Measurements from ENCODE around the gene TRIM49D1. TPM values are rescaled to one million over a fixed set of nuclear protein-coding genes. Genes with fewer than 3 reads are reported as not detected.
"Not testable (repeated sequence)": the region's sequence is repeated elsewhere in the genome, so short reads cannot be mapped to it uniquely, and the experiment has no call there.

TRIM49D1 gene
- not detected for total RNA-seq

DNA sequence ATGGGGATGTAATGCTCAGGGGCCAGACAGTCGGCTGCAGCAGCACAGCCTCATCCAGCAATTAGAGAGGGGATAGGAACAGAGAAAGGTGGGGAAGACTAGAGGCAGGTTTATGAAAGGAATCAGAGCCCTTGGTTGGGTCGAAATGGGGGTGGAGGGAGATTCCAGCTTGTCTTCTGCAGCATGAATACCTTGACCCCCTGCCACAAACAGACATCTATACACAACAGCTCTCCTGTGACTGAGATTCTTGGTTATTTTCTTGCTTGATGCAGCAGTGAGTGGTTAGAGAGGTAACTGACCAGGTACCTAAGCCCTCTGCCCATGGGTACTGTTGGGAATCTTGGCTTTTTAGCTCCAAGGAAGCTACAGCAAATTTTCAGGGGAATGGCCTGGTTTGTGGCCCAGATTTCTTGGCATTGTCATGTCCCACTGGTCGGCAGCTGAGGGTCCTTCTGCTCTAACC, at the start of gene TRIM49D1:
Gene TRIM49D1 (minus strand): TSS at position 51 of the 466 bp plus-strand sequence. CDS start 4,535 bp downstream, outside the sequence.
- DNase-seq (ENCODE audit: low spot score in 2 of 2) (no peak), ATAC-seq (no peak)
- Mint-ChIP-seq H3K36me3 (no peaks in the 10 kb centered on the region), H3K27ac (no peak within 1 kb of the TSS), H3K9me3 (no peaks in the 10 kb centered on the region)

GRCh38 chr11:89965737-89966136, 43.7 kb upstream of the TRIM49D1 start, which contains the start of gene TRIM64:
Gene TRIM64 (plus strand): TSS chr11:89966037. CDS start chr11:89968504, 2,467 bp downstream.
- not testable (repeated sequence) for ATAC-seq; H3K27ac Mint-ChIP-seq; H3K36me3 Mint-ChIP-seq; DNase-seq (ENCODE audit: low spot score in 2 of 2); H3K9me3 Mint-ChIP-seq

DNA sequence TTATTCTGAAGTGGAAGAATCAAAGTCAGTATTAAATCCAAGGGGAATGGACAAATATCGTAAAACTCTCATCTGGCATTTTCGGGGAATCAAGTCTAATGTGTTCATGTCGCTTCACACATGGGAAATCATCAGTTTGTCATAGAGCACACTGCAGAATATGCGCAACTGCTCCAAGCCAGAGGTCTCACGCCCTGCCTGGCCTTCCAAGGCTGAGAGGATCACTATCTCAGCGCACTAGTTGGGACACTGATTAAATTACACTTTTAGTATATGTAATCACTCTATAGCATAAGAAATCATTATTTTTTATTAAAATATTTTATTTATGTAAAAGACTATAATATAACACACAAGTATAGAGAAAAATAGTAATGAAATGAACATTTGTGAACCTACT, 38.8 kb upstream of the TRIM49D1 start:
- not testable (repeated sequence) for H3K27ac Mint-ChIP-seq; ATAC-seq; DNase-seq (ENCODE audit: low spot score in 2 of 2); H3K36me3 Mint-ChIP-seq; H3K9me3 Mint-ChIP-seq

- not testable (repeated sequence) for ATAC-seq; H3K27ac Mint-ChIP-seq; DNase-seq (ENCODE audit: low spot score in 2 of 2); H3K9me3 Mint-ChIP-seq; H3K36me3 Mint-ChIP-seq
Observed at GRCh38 chr11:89923764-89924163, 1.7 kb upstream of the TRIM49D1 start, which contains the start of gene TRIM49D2. Gene TRIM49D2 (plus strand): TSS chr11:89924064. CDS start chr11:89926762, 2,698 bp downstream.

DNA sequence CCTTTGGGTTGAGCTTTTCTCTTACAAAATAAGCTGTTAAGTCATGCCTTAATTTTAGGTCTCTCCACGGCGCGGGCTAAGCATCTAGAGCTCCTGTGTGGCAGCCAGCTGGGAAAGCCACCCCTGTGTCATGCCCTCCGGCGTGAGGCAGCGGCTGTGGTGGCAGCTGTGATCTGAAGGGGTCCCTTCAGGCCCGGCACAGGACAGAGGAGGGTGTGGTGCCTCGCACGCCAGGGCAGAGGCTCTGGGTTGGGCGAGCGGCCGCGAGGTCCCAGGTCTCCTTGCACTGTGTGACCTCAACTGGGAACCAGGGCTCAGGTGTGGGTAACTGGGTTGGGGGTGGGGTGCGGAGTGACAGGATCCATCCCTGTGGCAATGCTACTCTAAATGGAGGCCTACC, 21.2 kb downstream of the TRIM49D1 start:
- not testable (repeated sequence) for H3K9me3 Mint-ChIP-seq; H3K36me3 Mint-ChIP-seq; DNase-seq (ENCODE audit: low spot score in 2 of 2); ATAC-seq; H3K27ac Mint-ChIP-seq

- not testable (repeated sequence) for H3K36me3 Mint-ChIP-seq
Observed at GRCh38 chr11:89893245-89893644, 28.8 kb downstream of the TRIM49D1 start.

DNA sequence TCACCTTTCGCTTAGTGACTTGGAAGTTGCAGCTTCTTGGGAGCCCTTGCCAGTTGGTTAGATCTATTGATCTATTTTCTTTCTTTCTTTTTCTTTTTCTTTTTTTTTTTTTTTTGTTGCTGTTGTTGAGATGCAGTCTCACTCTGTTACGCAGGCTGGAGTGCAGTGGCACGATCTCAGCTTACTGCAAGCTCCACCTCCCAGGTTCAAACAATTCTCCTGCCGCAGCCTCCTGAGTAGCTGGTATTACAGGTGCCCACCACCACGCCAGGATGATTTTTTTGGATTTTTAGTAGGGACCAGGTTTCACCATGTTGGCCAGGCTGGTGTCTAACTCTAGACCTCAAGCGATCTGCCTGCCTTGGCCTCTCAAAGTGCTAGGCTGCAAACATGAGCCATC, 44.5 kb downstream of the TRIM49D1 start:
- H3K9me3 Mint-ChIP-seq; DNase-seq (ENCODE audit: low spot score in 2 of 2); H3K36me3 Mint-ChIP-seq; H3K27ac Mint-ChIP-seq; ATAC-seq: not testable (repeated sequence)

More at GRCh38 chr11:89893245-89893644, 28.8 kb downstream of the TRIM49D1 start:
- H3K9me3 Mint-ChIP-seq; H3K27ac Mint-ChIP-seq; ATAC-seq; DNase-seq (ENCODE audit: low spot score in 2 of 2): not testable (repeated sequence)

- ATAC-seq; H3K27ac Mint-ChIP-seq; H3K9me3 Mint-ChIP-seq; H3K36me3 Mint-ChIP-seq; DNase-seq (ENCODE audit: low spot score in 2 of 2): not testable (repeated sequence)
Observed at GRCh38 chr11:89872588-89872987, 49.5 kb downstream of the TRIM49D1 start.

DNA sequence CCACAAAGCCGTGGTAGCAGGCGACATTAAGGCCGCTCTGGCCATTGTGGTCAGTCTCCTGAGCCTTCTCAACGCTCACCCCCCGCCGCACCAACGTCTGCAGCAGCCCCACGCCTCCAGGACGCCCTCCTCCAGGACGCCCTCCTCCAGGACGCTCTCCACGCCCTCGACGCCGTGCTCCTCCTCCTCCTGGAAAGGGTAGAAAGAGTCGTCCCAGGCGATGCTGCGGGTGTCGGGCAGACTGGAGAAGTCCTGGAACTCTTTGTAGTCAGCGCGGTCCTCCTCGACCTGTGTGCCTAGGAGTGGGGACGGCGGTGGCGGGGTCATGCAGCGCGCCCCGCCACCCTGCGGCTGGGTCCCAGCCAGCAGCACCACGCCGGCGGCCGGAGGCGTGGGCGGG, 56.8 kb downstream of the TRIM49D1 start:
- H3K36me3 Mint-ChIP-seq; H3K9me3 Mint-ChIP-seq; H3K27ac Mint-ChIP-seq; DNase-seq (ENCODE audit: low spot score in 2 of 2); ATAC-seq: not testable (repeated sequence)

- not testable (repeated sequence) for H3K27ac Mint-ChIP-seq; H3K36me3 Mint-ChIP-seq; DNase-seq (ENCODE audit: low spot score in 2 of 2); H3K9me3 Mint-ChIP-seq; ATAC-seq
Observed at GRCh38 chr11:89863906-89864704, 57.9 kb downstream of the TRIM49D1 start.

Other genes starting within 250 kb of the TRIM49D1 start
- not detected for gene TRIM77, start 211.9 kb downstream of the TRIM49D1 start, total RNA-seq
- gene TRIM49, start 113.7 kb downstream of the TRIM49D1 start, total RNA-seq: not detected
- gene TRIM64B, start 43.8 kb downstream of the TRIM49D1 start, total RNA-seq: not detected
- not detected for gene TRIM49D2, start 1.8 kb upstream of the TRIM49D1 start, total RNA-seq
- not detected for gene TRIM64, start 43.8 kb upstream of the TRIM49D1 start, total RNA-seq
- gene TRIM49C, start 108.9 kb upstream of the TRIM49D1 start, total RNA-seq: not detected
- not detected for gene UBTFL1, start 163.7 kb upstream of the TRIM49D1 start, total RNA-seq
- not detected for gene NAALAD2, start 212.4 kb upstream of the TRIM49D1 start, total RNA-seq

All from activated naive CD4-positive, alpha-beta T cell treated with anti-CD3 and anti-CD28 coated beads, Interleukin-2, amount 50 U/mL, for 72 hours (primary cell).